GM06990 (cell line): ENCODE results near the gene LEMD3.

Experiments used
- DNase-seq: peaks from one replicate; pipeline ENCODE4 v3.0.0-alpha.2; 2011; ENCODE audit not compliant: insufficient read length; ENCODE audit errors: extremely low read depth
- H3K27me3 ChIP-seq: replicated peaks from 2 replicates; pipeline ENCODE4 v1.6.0; 2011; ENCODE audit warnings: low read length; ENCODE audit not compliant: control insufficient read depth, insufficient read depth
- H3K36me3 ChIP-seq: 2 replicates; pipeline ENCODE4 v1.5.1; 2011; ENCODE audit warnings: low read length; ENCODE audit not compliant: control insufficient read depth, insufficient read depth
- H3K4me3 ChIP-seq: replicated peaks from 2 replicates; pipeline ENCODE4 v1.5.1; 2011; ENCODE audit warnings: low read depth, mild to moderate bottlenecking, control low read depth, low read length
- TF ChIP-seq, protein P1 (sequence below): IDR thresholded peaks from 2 replicates; pipeline ENCODE4 v1.5.1; 2011; ENCODE audit warnings: low read length, control low read depth, mild to moderate bottlenecking, inconsistent platforms; ENCODE audit not compliant: insufficient read depth, poor library complexity, severe bottlenecking

LEMD3 gene

GRCh38 chr12:65162609-65163008 is 6.8 kb upstream of the LEMD3 start:
- TF ChIP-seq, protein P1, sequence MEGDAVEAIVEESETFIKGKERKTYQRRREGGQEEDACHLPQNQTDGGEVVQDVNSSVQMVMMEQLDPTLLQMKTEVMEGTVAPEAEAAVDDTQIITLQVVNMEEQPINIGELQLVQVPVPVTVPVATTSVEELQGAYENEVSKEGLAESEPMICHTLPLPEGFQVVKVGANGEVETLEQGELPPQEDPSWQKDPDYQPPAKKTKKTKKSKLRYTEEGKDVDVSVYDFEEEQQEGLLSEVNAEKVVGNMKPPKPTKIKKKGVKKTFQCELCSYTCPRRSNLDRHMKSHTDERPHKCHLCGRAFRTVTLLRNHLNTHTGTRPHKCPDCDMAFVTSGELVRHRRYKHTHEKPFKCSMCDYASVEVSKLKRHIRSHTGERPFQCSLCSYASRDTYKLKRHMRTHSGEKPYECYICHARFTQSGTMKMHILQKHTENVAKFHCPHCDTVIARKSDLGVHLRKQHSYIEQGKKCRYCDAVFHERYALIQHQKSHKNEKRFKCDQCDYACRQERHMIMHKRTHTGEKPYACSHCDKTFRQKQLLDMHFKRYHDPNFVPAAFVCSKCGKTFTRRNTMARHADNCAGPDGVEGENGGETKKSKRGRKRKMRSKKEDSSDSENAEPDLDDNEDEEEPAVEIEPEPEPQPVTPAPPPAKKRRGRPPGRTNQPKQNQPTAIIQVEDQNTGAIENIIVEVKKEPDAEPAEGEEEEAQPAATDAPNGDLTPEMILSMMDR = no peak
- H3K27me3 ChIP-seq = no peaks in the 10 kb centered on the region

GRCh38 chr12:65164244-65164643 is 5.1 kb upstream of the LEMD3 start:
- no peaks in the 10 kb centered on the region for H3K27me3 ChIP-seq
- no peak overlapping the region for H3K4me3 ChIP-seq
- DNase-seq = no peak
- TF ChIP-seq, protein P1 = no peak
- no peaks in the 10 kb centered on the region for H3K36me3 ChIP-seq

More at GRCh38 chr12:65162609-65163008, 6.8 kb upstream of the LEMD3 start:
- DNase-seq = no peak
- H3K4me3 ChIP-seq = no peak overlapping the region
- H3K36me3 ChIP-seq = no peaks in the 10 kb centered on the region

DNA sequence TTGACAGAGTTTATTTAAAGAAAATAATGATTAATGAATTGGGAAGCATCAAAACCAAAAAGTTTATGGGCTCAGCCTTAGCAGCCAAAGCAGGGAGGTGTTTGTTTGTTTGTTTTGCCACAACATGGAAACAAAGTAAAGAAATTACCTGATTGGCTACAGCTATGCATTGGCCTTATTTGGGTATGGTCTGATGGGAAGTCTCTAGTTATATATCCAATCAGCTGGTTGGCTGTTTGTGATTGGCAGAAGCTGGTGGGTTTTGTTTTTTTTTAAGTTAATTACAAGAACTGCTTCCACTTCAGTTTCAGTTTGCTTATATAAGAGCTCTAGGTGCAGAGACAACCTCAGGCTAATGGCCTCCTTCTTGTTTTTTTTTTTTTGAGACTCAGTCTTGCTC is 4.6 kb upstream of the LEMD3 start:
- Histone ChIP-seq H3K27me3 (no peaks in the 10 kb centered on the region), H3K36me3 (no peaks in the 10 kb centered on the region), H3K4me3 (no peak overlapping the region)
- no peak for DNase-seq
- TF ChIP-seq, protein P1 = no peak

- Histone ChIP-seq H3K36me3 (no peaks in the 10 kb centered on the region), H3K27me3 (no peaks in the 10 kb centered on the region), H3K4me3 (peak overlapping the region; percentile 71)
- no peak for DNase-seq
- TF ChIP-seq, protein P1 = no peak
Observed at GRCh38 chr12:65168681-65169319, 583 bp upstream of the LEMD3 start.

DNA sequence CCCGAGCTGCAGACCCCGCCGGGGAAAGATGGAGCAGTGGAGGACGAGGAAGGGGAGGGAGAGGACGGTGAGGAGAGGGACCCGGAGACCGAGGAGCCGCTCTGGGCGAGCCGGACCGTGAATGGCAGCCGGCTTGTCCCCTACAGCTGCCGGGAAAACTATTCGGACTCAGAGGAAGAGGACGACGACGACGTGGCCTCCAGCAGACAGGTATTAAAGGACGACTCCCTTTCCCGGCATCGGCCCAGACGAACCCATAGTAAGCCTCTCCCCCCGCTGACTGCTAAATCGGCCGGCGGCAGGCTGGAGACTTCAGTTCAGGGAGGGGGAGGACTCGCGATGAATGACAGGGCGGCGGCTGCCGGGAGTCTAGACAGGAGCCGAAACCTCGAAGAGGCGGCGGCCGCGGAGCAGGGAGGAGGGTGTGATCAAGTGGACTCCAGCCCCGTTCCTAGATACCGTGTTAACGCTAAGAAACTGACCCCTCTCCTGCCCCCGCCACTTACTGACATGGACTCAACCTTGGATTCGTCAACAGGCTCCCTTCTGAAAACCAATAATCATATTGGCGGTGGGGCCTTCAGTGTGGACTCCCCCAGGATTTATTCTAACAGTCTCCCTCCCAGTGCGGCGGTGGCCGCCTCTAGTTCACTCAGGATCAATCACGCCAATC is 962 bp downstream of the LEMD3 start:
- peak; percentile 68 for DNase-seq
- Histone ChIP-seq H3K36me3 (no peaks in the 10 kb centered on the region), H3K27me3 (no peaks in the 10 kb centered on the region), H3K4me3 (peak overlapping the region; percentile 71)
- TF ChIP-seq, protein P1 = no peak
